Activated CD4-positive, alpha-beta memory T cell treated with anti-CD3 and anti-CD28 coated beads, Interleukin-2, amount 10 ng/mL, durations not matched to agents 7 days and 5 days (primary cell): ENCODE results near the gene CRISPLD2. TPM values are rescaled to one million over a fixed set of nuclear protein-coding genes. Genes with fewer than 3 reads are reported as not detected.

Source experiments
- CTCF ChIA-PET: fragments of 350-600 bp; sonication (Branson Sonifier 250); formaldehyde crosslinking; loops from one replicate; lab custom pipeline; 2021; ENCODE audit warnings: antibody characterized with exemption, inconsistent platforms; lab: Charles Lee
- POLR2A ChIA-PET: fragments of 350-600 bp; sonication (Branson Sonifier 250); formaldehyde crosslinking; loops from one replicate; lab custom pipeline; 2021; ENCODE audit warnings: antibody characterized with exemption; lab: Charles Lee
- DNase-seq: peaks from one replicate; pipeline ENCODE4 v3.0.0-alpha.2; 2020
- H3K27ac Mint-ChIP-seq: one replicate; pipeline ENCODE4 v1.8.0; 2021; ENCODE audit warnings: mild to moderate bottlenecking, mixed read lengths
- H3K27me3 Mint-ChIP-seq: one replicate; pipeline ENCODE4 v1.8.0; 2021; ENCODE audit warnings: mixed read lengths
- H3K36me3 Mint-ChIP-seq: one replicate; pipeline ENCODE4 v1.8.0; 2021; ENCODE audit warnings: low read depth, mixed read lengths
- H3K4me1 Mint-ChIP-seq: one replicate; pipeline ENCODE4 v1.8.0; 2021; ENCODE audit warnings: mixed read lengths
- H3K4me3 Mint-ChIP-seq: one replicate; pipeline ENCODE4 v1.8.0; 2021; ENCODE audit warnings: mild to moderate bottlenecking, mixed read lengths
- H3K9me3 Mint-ChIP-seq: one replicate; pipeline ENCODE4 v1.8.0; 2021; ENCODE audit warnings: mixed read lengths
- total RNA-seq, 2 experiments: library from RNA; stranded (reverse); gene quantifications; one replicate each; pipeline ENCODE4 v1.2.3, GENCODE V29; 2021

Gene CRISPLD2, protein sequence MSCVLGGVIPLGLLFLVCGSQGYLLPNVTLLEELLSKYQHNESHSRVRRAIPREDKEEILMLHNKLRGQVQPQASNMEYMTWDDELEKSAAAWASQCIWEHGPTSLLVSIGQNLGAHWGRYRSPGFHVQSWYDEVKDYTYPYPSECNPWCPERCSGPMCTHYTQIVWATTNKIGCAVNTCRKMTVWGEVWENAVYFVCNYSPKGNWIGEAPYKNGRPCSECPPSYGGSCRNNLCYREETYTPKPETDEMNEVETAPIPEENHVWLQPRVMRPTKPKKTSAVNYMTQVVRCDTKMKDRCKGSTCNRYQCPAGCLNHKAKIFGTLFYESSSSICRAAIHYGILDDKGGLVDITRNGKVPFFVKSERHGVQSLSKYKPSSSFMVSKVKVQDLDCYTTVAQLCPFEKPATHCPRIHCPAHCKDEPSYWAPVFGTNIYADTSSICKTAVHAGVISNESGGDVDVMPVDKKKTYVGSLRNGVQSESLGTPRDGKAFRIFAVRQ
- total RNA-seq = under 1 TPM; 0.18 to 0.23 TPM

DNA sequence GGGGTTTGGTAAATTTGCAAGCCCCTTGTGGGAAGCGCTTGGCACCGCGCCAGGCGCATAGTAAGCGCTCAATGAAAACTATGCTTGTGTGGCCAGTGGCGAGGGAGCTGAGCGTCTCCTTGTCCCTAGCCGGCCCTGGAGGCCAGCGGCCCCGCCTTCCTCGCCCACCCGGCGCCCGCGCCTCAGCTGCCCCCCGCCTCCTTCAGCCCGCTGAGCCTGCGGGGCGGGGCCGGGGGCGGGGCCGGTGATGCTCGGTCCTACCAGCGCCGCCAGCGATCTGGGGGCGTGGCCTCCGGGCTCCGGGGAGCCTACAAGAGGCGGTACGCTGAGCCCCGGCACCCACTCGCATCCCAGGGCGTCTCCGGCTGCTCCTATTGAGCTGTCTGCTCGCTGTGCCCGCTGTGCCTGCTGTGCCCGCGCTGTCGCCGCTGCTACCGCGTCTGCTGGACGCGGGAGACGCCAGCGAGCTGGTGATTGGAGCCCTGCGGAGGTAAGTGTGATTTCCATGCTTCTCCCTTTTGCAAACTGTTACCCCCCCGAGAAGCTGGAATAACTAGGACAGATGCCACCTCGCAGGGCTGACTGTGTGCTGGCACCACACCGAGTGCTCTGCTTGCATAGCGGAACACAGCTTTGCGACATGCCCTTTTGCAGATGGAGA, at the start of gene CRISPLD2:
Gene CRISPLD2 (plus strand): TSS at position 342 of the 661 bp plus-strand sequence. CDS start 18,511 bp downstream, outside the sequence.
- peak; percentile 80 for DNase-seq
- ChIA-PET POLR2A (interaction anchor here (1.4 kb wide), 1 partner anchor 66 kb away, joined by 3 read pairs; no protein-coding TSS in a partner anchor), CTCF (no interaction called here)
- H3K27me3 Mint-ChIP-seq = peaks cover 47% of the 10 kb centered on the region
- H3K36me3 Mint-ChIP-seq = no peaks in the 10 kb centered on the region
- H3K9me3 Mint-ChIP-seq = no peaks in the 10 kb centered on the region
- H3K4me3 Mint-ChIP-seq = no peak within 1 kb of the TSS
- peaks cover 6% of the 10 kb centered on the region for H3K4me1 Mint-ChIP-seq
- no peak within 1 kb of the TSS for H3K27ac Mint-ChIP-seq

- CTCF ChIA-PET = interaction anchor here (1.3 to 1.8 kb wide), 3 partner anchors 19 to 198 kb away, joined by 3 to 6 read pairs (median 4); no protein-coding TSS in a partner anchor
- Mint-ChIP-seq H3K4me3 (no peak overlapping the region), H3K9me3 (no peaks in the 10 kb centered on the region), H3K27me3 (no peaks in the 10 kb centered on the region), H3K4me1 (peaks cover 14% of the 10 kb centered on the region), H3K36me3 (peaks cover 54% of the 10 kb centered on the region), H3K27ac (no peak overlapping the region)
- POLR2A ChIA-PET = interaction anchor here (1.1 kb wide), 1 partner anchor 238 kb away, joined by 3 read pairs; the partner anchor contains the start of gene ZDHHC7
- DNase-seq = no peak
Measured at GRCh38 chr16:84773312-84773711, 46.5 kb upstream of the CRISPLD2 start.

- Mint-ChIP-seq H3K27me3 (no peaks in the 10 kb centered on the region), H3K4me1 (peaks cover 7% of the 10 kb centered on the region), H3K9me3 (no peaks in the 10 kb centered on the region), H3K36me3 (peaks cover 54% of the 10 kb centered on the region), H3K4me3 (no peak overlapping the region), H3K27ac (peak overlapping the region; percentile 18)
- POLR2A ChIA-PET = no interaction called here
- CTCF ChIA-PET = no interaction called here
- DNase-seq = no peak
Measured at GRCh38 chr16:84774810-84775209, 45.0 kb upstream of the CRISPLD2 start.

GRCh38 chr16:84775262-84775810, 44.4 kb upstream of the CRISPLD2 start:
- no peak overlapping the region for H3K4me3 Mint-ChIP-seq
- no peak for DNase-seq

GRCh38 chr16:84777435-84777834, 42.4 kb upstream of the CRISPLD2 start:
- CTCF ChIA-PET = no interaction called here
- POLR2A ChIA-PET = no interaction called here
- peaks cover 49% of the 10 kb centered on the region for H3K36me3 Mint-ChIP-seq
- H3K27ac Mint-ChIP-seq = no peak overlapping the region
- peaks cover 7% of the 10 kb centered on the region for H3K4me1 Mint-ChIP-seq
- no peaks in the 10 kb centered on the region for H3K27me3 Mint-ChIP-seq
- no peak for DNase-seq
- H3K9me3 Mint-ChIP-seq = no peaks in the 10 kb centered on the region
- no peak overlapping the region for H3K4me3 Mint-ChIP-seq

More at GRCh38 chr16:84775262-84775810, 44.4 kb upstream of the CRISPLD2 start:
- CTCF ChIA-PET = no interaction called here
- POLR2A ChIA-PET = no interaction called here
- Mint-ChIP-seq H3K9me3 (no peaks in the 10 kb centered on the region), H3K27me3 (no peaks in the 10 kb centered on the region), H3K27ac (no peak overlapping the region), H3K36me3 (peaks cover 54% of the 10 kb centered on the region), H3K4me1 (peaks cover 7% of the 10 kb centered on the region)

- Mint-ChIP-seq H3K27ac (no peak overlapping the region), H3K4me1 (peaks cover 7% of the 10 kb centered on the region), H3K36me3 (peaks cover 42% of the 10 kb centered on the region), H3K27me3 (no peaks in the 10 kb centered on the region), H3K4me3 (no peak overlapping the region), H3K9me3 (no peaks in the 10 kb centered on the region)
- no peak for DNase-seq
- ChIA-PET CTCF (no interaction called here), POLR2A (no interaction called here)
Measured at GRCh38 chr16:84778720-84779119, 41.1 kb upstream of the CRISPLD2 start.

DNA sequence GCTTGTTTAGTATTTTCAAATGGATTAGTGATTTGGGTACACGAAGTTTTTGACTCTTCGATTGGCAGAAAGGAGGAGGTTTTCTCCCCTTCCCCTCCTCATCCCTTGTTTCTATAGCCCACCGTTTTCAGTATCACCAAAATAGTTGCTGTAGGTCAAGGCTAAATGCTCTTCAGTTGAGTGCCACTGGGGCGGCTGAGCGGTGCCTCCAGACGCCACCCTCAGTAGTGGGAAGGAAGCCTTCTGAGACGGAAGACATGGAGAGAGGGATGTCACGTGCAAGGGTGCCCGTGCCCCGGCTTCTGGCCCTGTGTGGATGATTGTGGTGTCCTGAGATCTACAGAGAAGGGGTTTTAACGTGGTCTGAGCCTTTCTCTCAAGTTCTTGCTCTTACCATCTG, 39.7 kb upstream of the CRISPLD2 start:
- Mint-ChIP-seq H3K27me3 (no peaks in the 10 kb centered on the region), H3K9me3 (no peaks in the 10 kb centered on the region), H3K27ac (no peak overlapping the region), H3K36me3 (peaks cover 33% of the 10 kb centered on the region), H3K4me3 (no peak overlapping the region), H3K4me1 (peaks cover 3% of the 10 kb centered on the region)
- DNase-seq = no peak
- CTCF ChIA-PET = interaction anchor here (1.0 to 1.2 kb wide), 2 partner anchors 28 to 172 kb away, joined by 3 to 4 read pairs; no protein-coding TSS in a partner anchor
- POLR2A ChIA-PET = no interaction called here

GRCh38 chr16:84780544-84781376, 39.0 kb upstream of the CRISPLD2 start:
- Mint-ChIP-seq H3K27me3 (no peaks in the 10 kb centered on the region), H3K9me3 (no peaks in the 10 kb centered on the region), H3K36me3 (peaks cover 28% of the 10 kb centered on the region), H3K27ac (no peak overlapping the region), H3K4me1 (peaks cover 2% of the 10 kb centered on the region), H3K4me3 (no peak overlapping the region)
- ChIA-PET CTCF (interaction anchor here (1.0 to 1.2 kb wide), 2 partner anchors 29 to 171 kb away, joined by 3 to 4 read pairs; no protein-coding TSS in a partner anchor), POLR2A (no interaction called here)
- no peak for DNase-seq

GRCh38 chr16:84782846-84783245, 36.9 kb upstream of the CRISPLD2 start:
- ChIA-PET POLR2A (no interaction called here), CTCF (interaction anchor here (0.8 kb wide), 1 partner anchor 18 kb away, joined by 4 read pairs; no protein-coding TSS in a partner anchor)
- DNase-seq = no peak
- no peak overlapping the region for H3K4me3 Mint-ChIP-seq
- peaks cover 23% of the 10 kb centered on the region for H3K36me3 Mint-ChIP-seq
- no peaks in the 10 kb centered on the region for H3K4me1 Mint-ChIP-seq
- no peak overlapping the region for H3K27ac Mint-ChIP-seq
- no peaks in the 10 kb centered on the region for H3K27me3 Mint-ChIP-seq
- no peaks in the 10 kb centered on the region for H3K9me3 Mint-ChIP-seq

- POLR2A ChIA-PET = no interaction called here
- DNase-seq = no peak
- no peaks in the 10 kb centered on the region for H3K9me3 Mint-ChIP-seq
- no peaks in the 10 kb centered on the region for H3K36me3 Mint-ChIP-seq
- no peaks in the 10 kb centered on the region for H3K27me3 Mint-ChIP-seq
- H3K4me1 Mint-ChIP-seq = no peaks in the 10 kb centered on the region
- H3K4me3 Mint-ChIP-seq = no peak overlapping the region
- CTCF ChIA-PET = no interaction called here
- no peak overlapping the region for H3K27ac Mint-ChIP-seq
Measured at GRCh38 chr16:84785843-84786581, 33.8 kb upstream of the CRISPLD2 start.

DNA sequence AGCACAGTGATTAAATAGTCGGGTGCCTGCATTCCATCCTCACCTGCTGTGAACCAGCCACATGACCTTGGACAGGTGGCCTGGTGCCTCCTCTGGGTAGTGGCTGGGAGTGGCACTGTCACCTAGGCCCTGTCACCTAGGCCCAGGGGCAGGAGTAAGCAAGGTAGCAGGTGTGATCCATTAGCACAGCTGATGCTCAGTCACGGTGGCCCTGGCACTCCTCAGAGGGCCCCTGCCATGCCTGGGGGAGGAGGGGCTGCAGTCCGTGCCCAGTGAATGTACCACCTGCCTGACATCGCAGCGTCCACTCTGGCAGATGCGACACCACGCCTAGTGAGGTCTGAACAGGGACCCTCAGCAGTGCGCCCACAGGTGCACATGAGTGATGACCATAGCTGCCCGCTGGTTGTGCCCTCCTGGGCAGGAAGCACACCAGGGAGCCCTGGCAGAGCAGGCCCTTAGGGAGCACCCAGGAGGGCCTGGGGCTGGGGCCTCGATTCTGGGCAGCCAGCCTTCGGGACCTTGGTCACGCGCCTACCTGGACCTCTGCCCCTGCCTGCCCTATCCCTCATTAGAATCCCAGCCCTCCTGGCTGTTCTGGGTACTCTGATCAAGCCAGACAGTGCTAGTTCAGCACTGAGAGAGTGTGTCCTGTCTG, 33.1 kb upstream of the CRISPLD2 start:
- H3K4me3 Mint-ChIP-seq = no peak overlapping the region
- H3K27me3 Mint-ChIP-seq = no peaks in the 10 kb centered on the region
- H3K4me1 Mint-ChIP-seq = no peaks in the 10 kb centered on the region
- ChIA-PET POLR2A (no interaction called here), CTCF (no interaction called here)
- no peaks in the 10 kb centered on the region for H3K36me3 Mint-ChIP-seq
- DNase-seq = no peak
- H3K9me3 Mint-ChIP-seq = no peaks in the 10 kb centered on the region
- H3K27ac Mint-ChIP-seq = no peak overlapping the region
